GM12892 (cell line): Measurements from ENCODE around the gene C3orf80.

Source experiments
- POLR2A ChIP-seq: IDR thresholded peaks from 2 replicates; pipeline ENCODE4 v1.6.1; 2011; ENCODE audit warnings: low read depth, low read length, control low read depth
- POLR2AphosphoS5 ChIP-seq: IDR thresholded peaks from 2 replicates; pipeline ENCODE4 v1.6.1; 2011; ENCODE audit warnings: low read depth, low read length, control low read depth

DNA sequence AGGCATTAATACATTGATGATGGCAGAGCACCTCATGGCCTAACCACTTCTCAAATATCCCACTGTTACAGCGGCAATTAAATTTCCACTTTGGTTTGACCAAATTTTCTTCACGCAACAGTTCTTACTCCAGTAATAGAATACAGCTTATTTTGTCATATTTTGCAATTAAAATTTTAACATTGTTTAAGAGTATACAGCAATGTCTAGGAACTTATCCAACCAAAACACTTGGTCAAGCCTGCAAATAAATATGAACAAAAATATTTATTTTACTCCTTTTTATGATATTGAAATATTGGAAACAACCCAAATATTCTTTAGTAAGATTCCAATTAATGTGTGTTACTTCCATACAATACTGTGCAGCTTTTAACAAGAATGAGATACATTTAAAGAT lies 45.3 kb upstream of the C3orf80 start:
- TF ChIP-seq POLR2A, result no peak
- no peak for TF ChIP-seq POLR2AphosphoS5
